Body of pancreas (tissue), 4 donors: ENCODE measurements around the gene ITIH3. TPM values are rescaled to one million over a fixed set of nuclear protein-coding genes. Genes with fewer than 3 reads are reported as not detected.
A peak's percentile ranks its signal among the peaks of the same experiment; 100 is the strongest.

Experiments used
- ATAC-seq: fragments of 150-250 bp; one replicate; pipeline ENCODE4 v1.9.1; 2016
- DNase-seq, 4 donors: peaks; one replicate each; pipeline ENCODE4 v3.0.0-alpha.2; 2019
- H3K27ac ChIP-seq, 4 donors: fragments of 200-600 bp; sonication (generic); 1 replicate in 3 of 4; 2 replicates in 1 of 4; pipeline versions ENCODE4 v1.5.1 to v1.6.1; 2016 to 2019; ENCODE audit warnings: mild to moderate bottlenecking in 1 of 4, mixed read lengths in 1 of 4, moderate library complexity in 1 of 4
- H3K27me3 ChIP-seq, 2 donors: fragments of 200-600 bp; sonication (generic); one replicate each; pipeline ENCODE4 v1.6.0; 2016; ENCODE audit warnings: mild to moderate bottlenecking in 1 of 2
- H3K36me3 ChIP-seq, 2 donors: fragments of 200-600 bp; sonication (generic); replicated peaks in 1 of 2; 2 replicates each; pipeline ENCODE4 v1.5.1; 2016; ENCODE audit warnings: low read depth in 2 of 2; ENCODE audit not compliant: insufficient read depth in 1 of 2
- H3K4me1 ChIP-seq: fragments of 200-600 bp; sonication (generic); one replicate; pipeline ENCODE4 v1.6.0; 2016
- H3K4me3 ChIP-seq, 2 donors: fragments of 200-600 bp; sonication (generic); 1 replicate in 1 of 2; 2 replicates in 1 of 2; pipeline ENCODE4 v1.5.1; 2016 to 2019
- H3K9me3 ChIP-seq, 3 donors: fragments of 200-600 bp; sonication (generic); 1 replicate in 2 of 3; 2 replicates in 1 of 3; pipeline ENCODE4 v1.5.1; 2016
- CTCF ChIP-seq, 7 experiments: fragments of 450-650 bp in 4 of 7; fragments of 200-600 bp in 3 of 7; sonication (generic) in 3 of 7; IDR thresholded peaks; one replicate each; pipeline ENCODE4 v1.5.1; 2016 to 2019; ENCODE audit warnings: antibody characterized with exemption in 7 of 7
- POLR2A ChIP-seq, 3 donors: fragments of 450-650 bp; IDR thresholded peaks; one replicate each; pipeline ENCODE4 v1.6.1; 2016; ENCODE audit warnings: antibody characterized with exemption in 3 of 3, mild to moderate bottlenecking in 2 of 3
- WGBS, 2 donors: methylation state at CpG; one replicate each; pipeline ENCODE4 v1.1.5; 2017; 5-methylcytosine and 5-hydroxymethylcytosine counted together
- intact Hi-C: fragments of 100-400 bp; cut with DNase I; formaldehyde crosslinking; loops from one replicate; pipeline ENCODE4 v1.15.1; 2023
- total RNA-seq, 2 donors: library from RNA; depleted of rRNA; stranded (reverse); fragments of >200 nt; gene quantifications; one replicate each; pipeline ENCODE4 v1.1.0, GENCODE V29; 2016

ITIH3 gene
- total RNA-seq, 2 donors from 2014 or later: 1.6 TPM; not detected in 1

- Histone ChIP-seq H3K27me3 (no peaks in the 10 kb centered on the region), H3K9me3 (no peaks in the 10 kb centered on the region), H3K4me1 (peaks cover 18% of the 10 kb centered on the region), H3K36me3 (no peaks in the 10 kb centered on the region), H3K27ac (no peak overlapping the region), H3K4me3 (no peak overlapping the region)
- TF ChIP-seq POLR2A (IDR thresholded peaks at IDR 0.05): no peak
- TF ChIP-seq CTCF (IDR thresholded peaks at IDR 0.05): no peak
- no peak for ATAC-seq
- WGBS, 2 donors: 96 to 97% methylated on average over 7 to 10 of the region's 10 CpGs
- no peak for DNase-seq
- intact Hi-C loops: no loop called here
Measured at GRCh38 chr3:52824037-52824436, 29.4 kb downstream of the ITIH3 start.

- Histone ChIP-seq H3K4me1 (peaks cover 49% of the 10 kb centered on the region), H3K27me3 (no peaks in the 10 kb centered on the region), H3K4me3 (no peak overlapping the region), H3K9me3 (no peaks in the 10 kb centered on the region), H3K36me3 (no peaks in the 10 kb centered on the region), H3K27ac (peak overlapping the region in 1 of 4 donors; percentile 33)
- intact Hi-C loops: no loop called here
- ATAC-seq (peak; percentile 2), DNase-seq (peak in 1 of 4 donors; percentile 35)
- 69 to 76% methylated on average over 8 to 9 of the region's 9 CpGs for WGBS, 2 donors
- TF ChIP-seq CTCF (IDR thresholded peaks at IDR 0.05): no peak
- no peak for TF ChIP-seq POLR2A (IDR thresholded peaks at IDR 0.05)
Measured at GRCh38 chr3:52827441-52827840, 32.8 kb downstream of the ITIH3 start.

- WGBS, 2 donors: 22 to 40% methylated on average over 6 to 10 of the region's 10 CpGs
- ATAC-seq (peak; percentile 80), DNase-seq (peak; percentile 62 to 87 (median 84))
- Histone ChIP-seq H3K4me3 (no peak overlapping the region), H3K36me3 (no peaks in the 10 kb centered on the region), H3K27me3 (no peaks in the 10 kb centered on the region), H3K4me1 (peaks cover 49% of the 10 kb centered on the region), H3K27ac (peak overlapping the region in 1 of 4 donors; percentile 33), H3K9me3 (no peaks in the 10 kb centered on the region)
- intact Hi-C loops: no loop called here
- TF ChIP-seq POLR2A (IDR thresholded peaks at IDR 0.05): no peak
- TF ChIP-seq CTCF (IDR thresholded peaks at IDR 0.05): peak in 5 of 7 experiments; percentile 10 to 59 (median 58)
Measured at GRCh38 chr3:52827866-52828376, 33.3 kb downstream of the ITIH3 start.

- WGBS, 2 donors: 91 to 100% methylated on average over 1 to 3 of the region's 3 CpGs
- TF ChIP-seq POLR2A (IDR thresholded peaks at IDR 0.05) (no peak), CTCF (IDR thresholded peaks at IDR 0.05) (no peak)
- no peak overlapping the region for H3K4me3 ChIP-seq
- H3K4me1 ChIP-seq: peaks cover 49% of the 10 kb centered on the region
- ATAC-seq: no peak
- no peak for DNase-seq
- no peak overlapping the region for H3K27ac ChIP-seq
- no peaks in the 10 kb centered on the region for H3K36me3 ChIP-seq
- H3K9me3 ChIP-seq: no peaks in the 10 kb centered on the region
- intact Hi-C loops: no loop called here
- no peaks in the 10 kb centered on the region for H3K27me3 ChIP-seq
Measured at GRCh38 chr3:52829482-52829881, 34.9 kb downstream of the ITIH3 start.

- intact Hi-C loops: no loop called here
- ATAC-seq: no peak
Measured at GRCh38 chr3:52829906-52830463, 35.4 kb downstream of the ITIH3 start.

More at GRCh38 chr3:52829906-52830463, 35.4 kb downstream of the ITIH3 start:
- Histone ChIP-seq H3K9me3 (no peaks in the 10 kb centered on the region), H3K27ac (peak overlapping the region in 2 of 4 donors; percentile 43 to 46), H3K27me3 (no peaks in the 10 kb centered on the region), H3K4me3 (no peak overlapping the region), H3K36me3 (no peaks in the 10 kb centered on the region), H3K4me1 (peaks cover 49% of the 10 kb centered on the region)
- WGBS, 2 donors: 84 to 94% methylated on average over 8 to 10 of the region's 10 CpGs
- TF ChIP-seq POLR2A (IDR thresholded peaks at IDR 0.05) (no peak), CTCF (IDR thresholded peaks at IDR 0.05) (no peak)
- DNase-seq: peak in 1 of 4 donors; percentile 18
